ENCODE measurements around the gene GFOD2. TPM values are rescaled to one million over a fixed set of nuclear protein-coding genes. Genes with fewer than 3 reads are reported as not detected.

Gene GFOD2
- total RNA-seq, 2 experiments from 2014 or later, result 16.2 to 18.0 TPM

GRCh38 chr16:67637625-67638024, 81.5 kb downstream of the GFOD2 start:
- Histone ChIP-seq H4K20me1 (ENCODE audit: insufficient read depth, low read length) (no peaks in the 10 kb centered on the region), H3K4me3 (ENCODE audit: low read depth, low read length, poor library complexity, severe bottlenecking) (no peak overlapping the region), H3K36me3 (ENCODE audit: insufficient read depth, low read length) (peaks cover 81% of the 10 kb centered on the region), H3K79me2 (ENCODE audit: insufficient read depth, low read depth, low read length) (no peaks in the 10 kb centered on the region), H3K27ac (ENCODE audit: low read depth, low read length, poor library complexity, severe bottlenecking) (no peak overlapping the region), H3K9me3 (ENCODE audit: low read length) (no peaks in the 10 kb centered on the region), H3K9me2 (ENCODE audit: insufficient read depth, low read length) (no peaks in the 10 kb centered on the region), H3K4me2 (ENCODE audit: low read length) (no peak overlapping the region), H3K4me1 (ENCODE audit: insufficient read depth, low read length, poor library complexity, severe bottlenecking) (no peaks in the 10 kb centered on the region), H2AFZ (ENCODE audit: low read length) (no peak overlapping the region)
- BruUV-seq (replicated peaks), result no TSS peak
- no peak for DNase-seq (ENCODE audit: low spot score)
- TF ChIP-seq CTCF (conservative IDR thresholded peaks at IDR 0.05; ENCODE audit: low read length), result no peak
- no peak for TF ChIP-seq EZH2phosphoT487 (IDR thresholded peaks at IDR 0.05; ENCODE audit: borderline replicate concordance, low read depth, low read length)
- POLR2A ChIA-PET, result no interaction called here
- CTCF ChIA-PET (ENCODE audit: unreplicated experiment), result no interaction called here
- intact Hi-C loops (cut with micrococcal nuclease; ENCODE audit: unreplicated experiment), result no loop called here

DNA sequence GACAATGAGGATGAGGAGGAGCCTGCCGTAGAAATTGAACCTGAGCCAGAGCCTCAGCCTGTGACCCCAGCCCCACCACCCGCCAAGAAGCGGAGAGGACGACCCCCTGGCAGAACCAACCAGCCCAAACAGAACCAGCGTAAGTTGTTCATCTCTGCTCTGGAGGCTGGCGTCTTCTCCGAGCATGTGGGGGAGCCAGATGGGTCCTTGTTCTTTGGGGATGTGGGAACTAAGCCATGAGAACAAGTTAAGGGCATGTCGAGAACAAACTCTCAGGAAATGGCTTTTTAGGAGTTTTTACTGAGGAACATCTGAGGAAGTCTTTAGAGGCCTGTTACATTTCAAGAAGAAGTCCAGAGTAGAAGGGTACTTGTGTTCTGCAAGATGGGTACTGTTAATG, 82.4 kb downstream of the GFOD2 start:
- intact Hi-C loops (cut with micrococcal nuclease; ENCODE audit: unreplicated experiment), result no loop called here
- no peak overlapping the region for H2AFZ ChIP-seq (ENCODE audit: low read length)
- CTCF ChIA-PET (ENCODE audit: unreplicated experiment), result no interaction called here
- BruUV-seq (replicated peaks), result no TSS peak
- H3K79me2 ChIP-seq (ENCODE audit: insufficient read depth, low read depth, low read length), result no peaks in the 10 kb centered on the region
- no peak for DNase-seq (ENCODE audit: low spot score)
- H3K4me1 ChIP-seq (ENCODE audit: insufficient read depth, low read length, poor library complexity, severe bottlenecking), result no peaks in the 10 kb centered on the region
- POLR2A ChIA-PET, result interaction anchor here (0.6 kb wide), 1 partner anchor 9 kb away, joined by 3 read pairs; no protein-coding TSS in a partner anchor
- peaks cover 85% of the 10 kb centered on the region for H3K36me3 ChIP-seq (ENCODE audit: insufficient read depth, low read length)
- H3K27ac ChIP-seq (ENCODE audit: low read depth, low read length, poor library complexity, severe bottlenecking), result no peak overlapping the region
- TF ChIP-seq CTCF (conservative IDR thresholded peaks at IDR 0.05; ENCODE audit: low read length) (no peak), EZH2phosphoT487 (IDR thresholded peaks at IDR 0.05; ENCODE audit: borderline replicate concordance, low read depth, low read length) (no peak)
- H3K9me2 ChIP-seq (ENCODE audit: insufficient read depth, low read length), result no peaks in the 10 kb centered on the region
- H3K4me3 ChIP-seq (ENCODE audit: low read depth, low read length, poor library complexity, severe bottlenecking), result no peak overlapping the region
- no peaks in the 10 kb centered on the region for H4K20me1 ChIP-seq (ENCODE audit: insufficient read depth, low read length)
- no peaks in the 10 kb centered on the region for H3K9me3 ChIP-seq (ENCODE audit: low read length)
- no peak overlapping the region for H3K4me2 ChIP-seq (ENCODE audit: low read length)

DNA sequence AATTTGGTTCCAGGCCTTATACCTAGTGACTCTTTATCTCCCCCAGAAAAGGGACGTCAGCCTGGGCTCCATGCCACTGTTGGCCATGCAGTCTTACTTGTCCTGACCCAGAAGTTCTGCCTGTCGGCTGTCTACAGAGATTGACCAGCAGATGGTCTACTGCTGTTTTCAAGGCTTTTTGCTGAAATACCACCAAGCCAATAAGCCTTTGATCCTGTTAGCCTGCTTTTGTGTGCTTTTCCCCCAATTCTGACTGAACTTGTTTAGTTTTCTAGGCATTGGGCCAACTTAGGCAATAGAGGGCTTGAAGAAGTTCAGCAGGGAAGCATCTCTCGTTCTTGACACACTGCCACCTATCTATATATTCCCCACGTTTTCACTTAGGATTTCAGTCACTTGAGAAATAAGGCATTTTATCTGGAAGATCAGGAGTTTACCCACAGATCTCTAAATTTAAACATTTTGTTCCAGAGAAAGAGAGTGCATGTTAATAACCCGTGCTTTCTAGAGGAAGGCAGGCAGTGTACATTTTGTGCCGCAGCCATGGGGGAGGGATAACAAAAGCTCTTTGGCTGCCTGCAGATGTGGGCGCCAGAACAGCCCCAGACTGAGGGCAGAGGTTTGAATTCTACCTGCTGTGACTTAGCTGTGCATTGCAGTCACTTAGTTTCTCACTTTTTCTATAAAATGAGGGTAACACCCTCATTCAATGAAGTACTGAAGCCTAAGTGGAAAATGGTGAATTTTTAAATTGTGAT, 86.5 kb downstream of the GFOD2 start:
- Histone ChIP-seq H3K36me3 (ENCODE audit: insufficient read depth, low read length) (peaks cover 93% of the 10 kb centered on the region), H3K9me3 (ENCODE audit: low read length) (no peaks in the 10 kb centered on the region), H3K79me2 (ENCODE audit: insufficient read depth, low read depth, low read length) (no peaks in the 10 kb centered on the region), H3K9me2 (ENCODE audit: insufficient read depth, low read length) (no peaks in the 10 kb centered on the region), H3K4me3 (ENCODE audit: low read depth, low read length, poor library complexity, severe bottlenecking) (no peak overlapping the region), H3K4me1 (ENCODE audit: insufficient read depth, low read length, poor library complexity, severe bottlenecking) (no peaks in the 10 kb centered on the region), H3K27ac (ENCODE audit: low read depth, low read length, poor library complexity, severe bottlenecking) (no peak overlapping the region), H3K4me2 (ENCODE audit: low read length) (no peak overlapping the region), H4K20me1 (ENCODE audit: insufficient read depth, low read length) (0 out of 2 replicates have a peak, but pooled peaks cover 3% of the 10 kb centered on the region), H2AFZ (ENCODE audit: low read length) (no peak overlapping the region)
- ChIA-PET CTCF (ENCODE audit: unreplicated experiment) (no interaction called here), POLR2A (interaction anchor here (1.4 kb wide), 1 partner anchor 16 kb away, joined by 3 read pairs; no protein-coding TSS in a partner anchor)
- TF ChIP-seq CTCF (conservative IDR thresholded peaks at IDR 0.05; ENCODE audit: low read length), result no peak
- no peak for TF ChIP-seq EZH2phosphoT487 (IDR thresholded peaks at IDR 0.05; ENCODE audit: borderline replicate concordance, low read depth, low read length)
- no TSS peak for BruUV-seq (replicated peaks)
- intact Hi-C loops (cut with micrococcal nuclease; ENCODE audit: unreplicated experiment), result no loop called here
- DNase-seq (ENCODE audit: low spot score), result no peak

All from OCI-LY7 (cell line).